GM21423 (cell line): ENCODE results near the gene CLDN3.
"Not testable (repeated sequence)": the region's sequence is repeated elsewhere in the genome, so short reads cannot be mapped to it uniquely, and the experiment has no call there.

Experiments used
- ATAC-seq: cut with Tn5 transposase; IDR thresholded peaks from one replicate; pipeline ENCODE4 v1.9.1; 2021; ENCODE audit warnings: mild to moderate bottlenecking, moderate library complexity; ENCODE audit not compliant: unreplicated experiment

The CLDN3 gene, protein sequence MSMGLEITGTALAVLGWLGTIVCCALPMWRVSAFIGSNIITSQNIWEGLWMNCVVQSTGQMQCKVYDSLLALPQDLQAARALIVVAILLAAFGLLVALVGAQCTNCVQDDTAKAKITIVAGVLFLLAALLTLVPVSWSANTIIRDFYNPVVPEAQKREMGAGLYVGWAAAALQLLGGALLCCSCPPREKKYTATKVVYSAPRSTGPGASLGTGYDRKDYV

DNA sequence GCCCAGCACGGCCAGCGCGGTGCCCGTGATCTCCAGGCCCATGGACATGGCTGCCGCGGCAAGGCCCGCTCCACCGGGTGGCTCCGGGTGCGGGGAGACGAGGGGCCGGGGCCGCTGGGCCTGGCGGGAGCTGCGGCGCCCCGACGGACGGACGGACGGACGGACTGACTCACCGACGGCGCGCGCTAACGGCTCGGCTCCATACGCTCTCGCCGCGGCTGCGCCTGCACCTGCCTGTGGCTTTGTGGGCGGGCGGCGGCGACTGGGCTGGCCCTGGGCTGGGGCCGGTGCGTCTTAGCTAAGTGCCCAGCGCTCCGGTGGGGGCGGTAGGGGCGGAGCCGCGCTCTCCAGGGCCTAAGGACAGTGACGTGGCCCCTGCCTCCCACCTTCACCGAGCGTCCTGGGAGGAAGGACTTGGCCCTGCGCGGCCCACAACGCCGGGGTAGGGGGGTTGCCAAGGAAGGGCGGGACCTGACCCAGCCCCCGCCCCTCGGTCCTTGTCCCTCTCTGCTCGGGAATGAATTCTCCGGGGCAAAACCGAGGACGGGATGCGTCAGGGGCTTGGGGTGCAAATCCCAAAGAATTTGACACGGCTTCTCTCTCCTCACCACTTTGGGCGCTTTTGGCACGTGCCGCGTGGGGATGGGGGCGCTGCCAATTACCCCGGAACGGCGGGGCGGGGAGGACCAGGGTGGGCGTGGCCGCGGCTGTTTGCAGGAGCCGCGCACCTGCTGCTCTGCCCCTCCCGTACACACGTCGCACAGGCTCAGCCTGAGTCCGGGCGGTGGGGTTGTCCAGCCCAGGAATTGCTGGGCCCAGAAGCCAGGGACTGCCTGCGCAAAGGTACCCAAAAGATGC, at the start of gene CLDN3:
TSS of gene CLDN3 (minus strand) at position 269 of the 858 bp plus-strand sequence. CDS start at position 48, 221 bp downstream.
- no peak for ATAC-seq

- ATAC-seq: no peak
Measured at GRCh38 chr7:73817121-73817520, 47.1 kb upstream of the CLDN3 start.

- no peak for ATAC-seq
Measured at GRCh38 chr7:73815436-73815835, 45.4 kb upstream of the CLDN3 start.

DNA sequence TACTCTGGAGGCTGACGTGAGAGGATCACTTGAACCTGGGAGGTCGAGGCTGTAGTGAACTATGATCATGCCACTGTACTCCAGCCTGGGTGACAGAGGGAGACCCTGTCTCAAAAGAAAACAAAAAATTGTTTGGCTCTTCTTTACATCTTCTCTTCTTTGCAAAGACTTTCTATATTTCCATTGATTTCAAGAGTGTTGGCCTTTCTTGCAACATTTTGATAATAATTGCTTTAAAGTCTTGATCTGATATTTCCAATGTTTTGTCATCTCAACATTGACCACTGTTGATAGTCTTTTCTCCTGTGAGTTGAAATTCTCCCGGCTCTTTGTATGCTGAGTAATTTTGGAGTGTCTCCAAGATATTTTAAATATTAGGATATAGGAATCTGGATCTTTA, 42.9 kb upstream of the CLDN3 start:
- no peak for ATAC-seq

DNA sequence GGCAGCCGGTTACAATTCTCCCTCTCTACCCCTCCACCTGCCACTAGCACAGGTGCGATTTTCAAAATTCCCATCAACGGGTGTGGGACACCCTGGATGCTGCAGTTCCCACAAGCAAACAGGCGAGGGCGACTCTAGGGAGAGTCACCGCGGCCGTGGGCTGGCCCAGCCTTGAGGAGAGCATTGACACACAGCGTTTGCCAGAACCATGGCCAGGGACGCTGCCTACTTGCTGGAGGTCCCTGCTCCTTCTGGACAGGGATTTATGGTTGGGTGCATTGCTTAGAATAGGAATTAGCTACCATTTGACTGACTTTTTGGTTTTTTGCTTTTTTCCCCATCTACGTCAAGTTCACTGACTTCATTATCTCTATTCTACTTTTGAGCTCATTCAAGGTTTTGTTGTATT, 41.7 kb upstream of the CLDN3 start:
- ATAC-seq: no peak

DNA sequence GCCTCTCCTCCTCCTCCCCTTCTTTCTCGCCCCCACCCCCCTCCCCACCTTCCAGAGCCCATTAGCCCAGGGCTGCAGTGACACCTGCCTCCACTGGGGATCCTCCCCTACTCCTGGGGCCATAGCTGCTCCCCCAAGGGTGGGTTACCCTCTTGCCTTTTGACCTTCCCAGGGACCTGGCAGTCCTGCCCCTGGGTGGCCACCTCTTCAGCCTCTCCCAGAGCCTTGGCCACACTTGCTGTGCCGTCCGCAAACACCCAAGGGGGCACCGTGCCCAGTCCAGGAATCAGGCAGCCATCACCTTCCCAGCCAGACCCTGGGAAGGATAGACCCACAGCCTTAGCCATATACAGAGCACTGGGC, 40.9 kb upstream of the CLDN3 start:
- ATAC-seq: no peak

DNA sequence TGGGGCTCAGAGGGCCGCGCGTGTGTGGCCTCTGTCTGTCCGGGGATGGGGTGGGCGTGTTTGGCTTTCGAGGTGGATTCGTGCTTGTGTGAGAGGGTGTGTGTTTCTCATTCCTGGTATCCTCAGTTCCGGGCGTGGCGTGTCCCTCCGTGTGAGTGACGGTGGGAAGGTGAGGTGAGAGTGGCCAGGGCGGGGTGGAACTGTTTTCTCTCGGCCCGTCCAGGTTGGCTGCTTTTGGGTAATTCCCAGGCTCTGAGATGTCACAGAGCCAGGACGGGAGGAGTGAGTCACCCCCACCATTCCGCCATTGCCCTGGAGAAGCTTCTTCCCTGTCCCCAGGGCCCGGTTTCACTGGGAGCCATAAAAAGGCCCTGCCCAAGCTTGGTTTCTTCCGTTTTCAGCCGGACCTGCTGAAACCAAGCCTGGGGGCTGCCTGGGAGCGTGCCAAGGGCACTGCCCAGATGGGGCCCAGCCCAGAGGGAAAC, 39.4 kb upstream of the CLDN3 start:
- ATAC-seq: no peak

DNA sequence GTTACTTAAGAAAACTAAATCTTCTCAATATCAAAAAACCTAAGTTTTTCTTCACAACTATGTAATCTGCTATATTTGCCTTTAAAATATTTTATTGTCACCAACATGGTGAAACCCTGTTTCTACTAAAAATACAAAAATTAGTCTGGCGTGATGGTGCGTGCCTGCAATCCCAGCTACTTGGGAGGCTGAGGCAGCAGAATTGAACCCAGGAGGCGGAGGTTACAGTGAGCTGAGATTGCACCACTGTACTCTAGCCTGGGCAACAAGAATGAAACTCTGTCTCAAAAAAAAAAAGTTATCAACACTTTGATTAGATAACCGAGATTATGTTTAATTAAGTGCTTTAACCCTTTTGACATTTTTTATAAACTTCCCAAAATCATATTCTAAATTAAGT, 32.4 kb upstream of the CLDN3 start:
- ATAC-seq: no peak

DNA sequence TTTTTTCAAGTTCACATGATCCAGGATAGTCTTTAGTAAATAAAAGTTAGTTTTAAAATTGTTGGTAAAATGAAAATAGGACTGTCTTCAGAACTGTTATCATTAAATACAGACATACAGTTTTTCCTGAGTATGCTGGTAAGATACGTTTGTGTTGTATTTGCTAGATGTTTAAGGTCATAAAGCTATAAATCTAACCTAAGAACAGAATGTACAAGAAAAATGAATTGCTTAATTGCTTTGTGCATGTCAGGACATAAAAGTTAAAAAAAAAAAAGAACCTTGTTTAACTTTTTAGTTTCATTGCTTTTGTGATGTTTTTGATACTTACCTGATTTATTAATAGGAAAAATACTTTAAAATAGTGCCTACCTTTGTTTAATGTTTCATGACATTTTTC, 31.5 kb upstream of the CLDN3 start:
- no peak for ATAC-seq

GRCh38 chr7:73799282-73800141, 29.4 kb upstream of the CLDN3 start:
- ATAC-seq: no peak

- ATAC-seq: not testable (repeated sequence)
Measured at GRCh38 chr7:73797176-73797575, 27.1 kb upstream of the CLDN3 start.

- ATAC-seq: not testable (repeated sequence)
Measured at GRCh38 chr7:73796656-73797055, 26.6 kb upstream of the CLDN3 start.

- ATAC-seq: not testable (repeated sequence)
Measured at GRCh38 chr7:73795188-73795587, 25.1 kb upstream of the CLDN3 start.

DNA sequence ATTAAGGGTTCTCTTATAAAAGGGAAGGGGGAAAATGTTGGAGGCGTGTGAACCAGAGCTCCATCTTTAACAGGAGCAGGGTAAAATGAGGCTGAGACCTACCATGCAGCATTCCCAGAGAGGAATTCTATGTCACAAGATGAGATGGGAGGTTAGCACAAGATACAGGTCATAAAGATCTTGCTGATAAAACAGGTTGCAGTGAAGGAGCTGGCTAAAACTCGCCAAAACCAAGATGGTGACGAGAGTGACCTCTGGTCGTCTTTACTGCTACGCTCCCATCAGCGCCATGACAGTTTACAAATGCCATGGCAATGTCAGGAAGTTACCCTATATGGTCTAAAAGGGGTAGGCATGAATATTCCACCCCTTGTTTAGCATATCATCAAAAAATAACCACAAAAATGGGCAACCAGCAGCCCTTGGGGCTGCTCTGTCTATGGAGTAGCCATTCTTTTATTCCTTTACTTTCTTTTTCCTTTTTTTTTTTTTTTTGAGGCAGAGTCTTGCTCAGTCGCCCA, 21.2 kb upstream of the CLDN3 start:
- not testable (repeated sequence) for ATAC-seq

DNA sequence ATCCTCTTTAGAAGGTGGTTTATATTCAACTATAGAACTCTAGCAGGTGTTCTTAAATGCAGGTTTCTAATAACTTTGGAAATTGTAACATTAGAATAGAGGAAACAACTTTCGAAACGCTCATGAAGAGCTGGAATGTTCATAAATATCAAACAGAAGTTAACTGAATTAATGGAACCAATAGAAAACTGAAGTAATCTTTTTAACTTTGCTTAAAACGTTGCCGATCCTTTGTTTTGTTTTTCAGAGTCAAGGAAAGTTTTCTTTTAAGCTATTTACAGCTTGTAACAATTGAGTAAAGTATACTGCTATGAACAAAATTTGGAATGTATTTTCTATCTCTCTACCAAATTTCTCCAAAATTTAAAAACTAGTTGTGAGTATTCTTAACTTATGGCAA, 19.0 kb upstream of the CLDN3 start:
- no peak for ATAC-seq

DNA sequence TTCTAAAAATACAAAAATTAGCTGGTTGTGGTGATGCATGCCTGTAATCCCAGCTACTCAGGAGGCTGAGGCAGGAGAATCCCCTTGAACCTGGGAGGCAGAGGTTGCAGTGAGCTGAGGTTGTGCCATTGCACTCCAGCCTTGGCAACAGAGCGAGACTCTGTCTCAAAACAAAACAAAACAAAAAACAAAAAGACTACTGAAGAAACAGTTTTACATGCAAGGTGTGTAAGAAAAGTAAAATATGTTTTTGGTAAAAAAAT, 17.6 kb upstream of the CLDN3 start:
- ATAC-seq: not testable (repeated sequence)

DNA sequence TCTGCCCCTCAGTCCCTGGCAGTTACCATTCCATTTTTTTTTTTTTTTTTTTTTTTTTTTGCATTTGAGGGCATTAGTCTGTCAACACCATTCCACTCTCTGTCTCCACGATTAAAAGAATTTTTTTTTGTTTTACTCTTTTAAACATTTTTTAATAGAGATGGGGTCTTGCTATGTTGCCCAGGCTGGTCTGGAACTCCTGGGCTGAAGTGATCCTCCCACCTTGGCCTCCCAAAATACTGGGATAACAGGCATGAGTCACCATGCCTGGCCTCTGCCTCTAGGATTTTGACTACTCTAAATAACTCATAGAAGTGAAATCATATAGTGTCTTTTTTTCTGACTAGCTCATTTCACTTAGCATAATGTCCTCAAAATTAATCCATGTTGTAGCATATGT, 16.5 kb upstream of the CLDN3 start:
- no peak for ATAC-seq

DNA sequence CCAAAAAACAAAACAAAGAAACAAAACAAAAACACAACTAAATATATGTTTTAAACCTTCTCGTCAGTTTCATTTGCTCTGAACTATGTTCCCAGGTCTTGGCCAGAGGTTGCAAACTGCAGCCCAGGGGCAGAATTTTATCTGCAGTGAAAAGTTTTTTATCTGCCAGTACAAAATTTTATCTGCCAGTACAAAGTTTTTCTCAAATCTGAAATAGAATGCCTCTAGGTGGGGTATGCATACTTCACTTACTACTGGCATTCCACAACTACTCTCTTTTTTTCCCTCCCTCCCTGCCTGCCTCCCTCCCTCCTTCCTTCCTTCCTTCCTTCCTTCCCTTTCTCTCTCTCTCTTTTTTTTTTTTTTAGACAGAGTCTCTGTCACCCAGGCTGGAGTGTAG, 9.4 kb upstream of the CLDN3 start:
- ATAC-seq: no peak

GRCh38 chr7:73778801-73779389, 8.8 kb upstream of the CLDN3 start:
- no peak for ATAC-seq

DNA sequence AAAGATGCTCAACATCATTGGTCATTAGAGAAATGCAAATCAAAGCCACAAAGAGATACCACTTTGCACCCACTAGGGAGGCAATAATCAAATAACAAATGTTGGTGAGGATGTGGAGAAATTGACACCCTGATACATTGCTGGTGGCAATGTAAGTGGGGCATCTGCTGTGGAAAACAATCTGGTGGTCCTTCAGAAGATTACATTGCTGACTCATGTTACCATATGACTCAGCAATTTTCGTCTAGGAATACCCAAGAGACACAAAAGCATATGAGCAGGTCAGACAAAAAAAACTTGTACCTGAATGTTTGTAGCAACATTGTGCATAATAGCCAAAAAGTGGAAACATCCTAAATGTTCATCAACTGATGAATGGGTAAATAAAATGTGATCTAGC, 4.9 kb upstream of the CLDN3 start:
- no peak for ATAC-seq
